HG02642 (cell line): ENCODE measurements around the gene IQCE.

Experiments used
- ATAC-seq: cut with Tn5 transposase; IDR thresholded peaks from one replicate; pipeline ENCODE4 v1.9.1; 2021; ENCODE audit warnings: mild to moderate bottlenecking; ENCODE audit not compliant: unreplicated experiment, poor library complexity

IQCE gene

GRCh38 chr7:2657920-2658671, 99.3 kb downstream of the IQCE start:
- ATAC-seq = no peak

GRCh38 chr7:2658941-2659340, 100.2 kb downstream of the IQCE start:
- ATAC-seq = no peak

- ATAC-seq = no peak
These were observed 101.0 kb downstream of the IQCE start for GRCh38 chr7:2659556-2660358.

- no peak for ATAC-seq
These were observed 101.7 kb downstream of the IQCE start for GRCh38 chr7:2660359-2661095.

- no peak for ATAC-seq
These were observed 102.3 kb downstream of the IQCE start for GRCh38 chr7:2661096-2661449.

- no peak for ATAC-seq
These were observed 103.0 kb downstream of the IQCE start for GRCh38 chr7:2661602-2662272.

- no peak for ATAC-seq
These were observed 103.7 kb downstream of the IQCE start for GRCh38 chr7:2662273-2663120.

- no peak for ATAC-seq
These were observed 104.5 kb downstream of the IQCE start for GRCh38 chr7:2663121-2663886.

- no peak for ATAC-seq
These were observed 105.2 kb downstream of the IQCE start for GRCh38 chr7:2663960-2664359.
